ENCODE data around the gene SPARCL1. TPM values are rescaled to one million over a fixed set of nuclear protein-coding genes. Genes with fewer than 3 reads are reported as not detected.
A peak's percentile ranks its signal among the peaks of the same experiment; 100 is the strongest.
"Not testable (repeated sequence)": the region's sequence is repeated elsewhere in the genome, so short reads cannot be mapped to it uniquely, and the experiment has no call there.

Gene SPARCL1
- total RNA-seq, 4 donors from 2014 or later = 225 to 357 (median 273) TPM

- Histone ChIP-seq H3K27ac (peak overlapping the region; percentile 44 to 61 (median 56)), H3K4me1 (peaks cover 0 to 39% of the 10 kb centered on the region in 2 donors), H3K4me3 (no peak overlapping the region), H3K36me3 (peaks cover 4 to 14% of the 10 kb centered on the region in 2 donors), H3K27me3 (no peaks in the 10 kb centered on the region), H3K9me3 (no peaks in the 10 kb centered on the region)
- intact Hi-C loops (cut with DNase I; ENCODE audit: low total_unique reads) = no loop called here
- peak; percentile 15 to 26 for ATAC-seq
- DNase-seq = no peak
- in situ Hi-C loops (cut with MboI; ENCODE audit: low sequenced_read_pairs in 4 of 4) = no loop called here
- TF ChIP-seq POLR2A (IDR thresholded peaks at IDR 0.05) = no peak
- no peak for TF ChIP-seq CTCF (IDR thresholded peaks at IDR 0.05 in 4 of 5, conservative IDR thresholded peaks at IDR 0.05 in 1 of 5)
Observed at GRCh38 chr4:87498446-87498900, 30.7 kb downstream of the SPARCL1 start.

GRCh38 chr4:87497578-87497977 lies 31.6 kb downstream of the SPARCL1 start:
- DNase-seq (no peak), ATAC-seq (no peak)
- H3K27ac ChIP-seq = peak overlapping the region; percentile 44 to 61 (median 56)
- H3K27me3 ChIP-seq = no peaks in the 10 kb centered on the region
- intact Hi-C loops (cut with DNase I; ENCODE audit: low total_unique reads) = no loop called here
- H3K4me1 ChIP-seq = peaks cover 0 to 41% of the 10 kb centered on the region in 2 donors
- H3K36me3 ChIP-seq = peaks cover 4 to 23% of the 10 kb centered on the region in 2 donors
- H3K4me3 ChIP-seq = no peak overlapping the region
- TF ChIP-seq POLR2A (IDR thresholded peaks at IDR 0.05) (no peak), CTCF (IDR thresholded peaks at IDR 0.05 in 4 of 5, conservative IDR thresholded peaks at IDR 0.05 in 1 of 5) (no peak)
- in situ Hi-C loops (cut with MboI; ENCODE audit: low sequenced_read_pairs in 4 of 4) = no loop called here
- H3K9me3 ChIP-seq = no peaks in the 10 kb centered on the region

GRCh38 chr4:87497159-87497558 lies 32.0 kb downstream of the SPARCL1 start:
- in situ Hi-C loops (cut with MboI; ENCODE audit: low sequenced_read_pairs in 4 of 4) (no loop called here), intact Hi-C loops (cut with DNase I; ENCODE audit: low total_unique reads) (no loop called here)
- DNase-seq (no peak), ATAC-seq (no peak)
- no peak overlapping the region for H3K4me3 ChIP-seq
- TF ChIP-seq POLR2A (IDR thresholded peaks at IDR 0.05) = no peak
- no peak for TF ChIP-seq CTCF (IDR thresholded peaks at IDR 0.05 in 4 of 5, conservative IDR thresholded peaks at IDR 0.05 in 1 of 5)
- H3K4me1 ChIP-seq = peaks cover 0 to 37% of the 10 kb centered on the region in 2 donors
- peak overlapping the region; percentile 0 to 61 (median 51) for H3K27ac ChIP-seq
- H3K9me3 ChIP-seq = no peaks in the 10 kb centered on the region
- H3K27me3 ChIP-seq = no peaks in the 10 kb centered on the region
- H3K36me3 ChIP-seq = peaks cover 4 to 24% of the 10 kb centered on the region in 2 donors

- in situ Hi-C loops (cut with MboI; ENCODE audit: low sequenced_read_pairs in 4 of 4) = no loop called here
- peaks cover 4 to 50% of the 10 kb centered on the region in 2 donors for H3K36me3 ChIP-seq
- H3K9me3 ChIP-seq = no peaks in the 10 kb centered on the region
- peak overlapping the region; percentile 2 to 44 (median 25) for H3K27ac ChIP-seq
- no peaks in the 10 kb centered on the region for H3K27me3 ChIP-seq
- ATAC-seq (no peak), DNase-seq (no peak)
- H3K4me3 ChIP-seq = no peak overlapping the region
- H3K4me1 ChIP-seq = peaks cover 0 to 20% of the 10 kb centered on the region in 2 donors
- TF ChIP-seq POLR2A (IDR thresholded peaks at IDR 0.05) (no peak), CTCF (IDR thresholded peaks at IDR 0.05 in 4 of 5, conservative IDR thresholded peaks at IDR 0.05 in 1 of 5) (no peak)
- intact Hi-C loops (cut with DNase I; ENCODE audit: low total_unique reads) = no loop called here
Observed at GRCh38 chr4:87493115-87493514, 36.1 kb downstream of the SPARCL1 start.

- intact Hi-C loops (cut with DNase I; ENCODE audit: low total_unique reads); H3K27me3 ChIP-seq; DNase-seq; H3K9me3 ChIP-seq; H3K4me3 ChIP-seq; ATAC-seq; in situ Hi-C loops (cut with MboI; ENCODE audit: low sequenced_read_pairs in 4 of 4): not testable (repeated sequence)
- Histone ChIP-seq H3K4me1 (peaks cover 0 to 20% of the 10 kb centered on the region in 2 donors), H3K27ac (peak overlapping the region in 2 of 4 donors; percentile 40 to 46), H3K36me3 (peaks cover 4 to 58% of the 10 kb centered on the region in 2 donors)
Observed at GRCh38 chr4:87491851-87492250, 37.3 kb downstream of the SPARCL1 start.
